ENCODE data around the gene PDE4B.

DNA sequence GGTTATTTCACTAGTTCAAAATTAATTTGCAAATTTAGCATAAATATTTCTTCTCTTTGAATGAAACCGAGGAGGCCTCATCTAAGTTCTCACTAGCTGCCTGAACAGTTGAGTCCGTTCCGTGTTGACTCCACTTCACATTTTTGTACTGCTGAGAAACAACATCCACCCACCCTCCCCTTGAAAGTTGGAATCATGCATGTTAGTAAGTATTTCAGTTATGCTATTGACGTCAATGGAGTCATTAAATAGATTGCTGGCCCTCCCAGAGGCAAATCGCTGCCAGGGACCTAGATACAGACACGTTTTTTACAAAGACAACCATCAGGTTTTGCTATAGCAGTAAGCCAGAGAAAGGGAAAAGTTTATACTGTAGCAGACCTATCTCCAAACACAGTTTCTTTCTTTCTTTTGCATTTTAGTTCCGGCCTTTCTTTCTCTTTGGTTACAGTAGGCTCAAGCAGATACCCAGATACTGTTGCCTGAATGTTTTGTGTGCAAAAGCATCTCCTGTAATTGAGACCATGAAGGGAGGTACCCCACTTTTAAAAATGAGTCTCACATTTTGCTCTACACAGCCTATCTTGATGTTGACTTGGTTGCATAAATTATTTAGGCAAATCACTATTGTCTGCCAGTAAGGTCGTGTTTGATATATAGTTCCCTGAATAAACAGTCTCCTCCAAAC is 478.7 kb downstream of the PDE4B start:
- TF ChIP-seq TAF1 (IDR thresholded peaks at IDR 0.05; ENCODE audit: low read depth, low read length) (no peak; the same call in 1 of the 2 replicates), POLR2AphosphoS5 (IDR thresholded peaks at IDR 0.05; ENCODE audit: low read depth, low read length) (no peak; the same call in 1 of the 2 replicates)
